Gastrocnemius medialis (tissue), 4 donors: ENCODE measurements around the gene SLC4A3.

Experiments
- CTCF ChIP-seq, 5 experiments: fragments of 450-650 bp in 3 of 5; fragments of 200-600 bp in 2 of 5; sonication (generic) in 2 of 5; IDR thresholded peaks in 4 of 5; conservative IDR thresholded peaks in 1 of 5; 1 replicate in 4 of 5; 2 replicates in 1 of 5; pipeline ENCODE4 v1.5.1; 2016 to 2019; ENCODE audit warnings: antibody characterized with exemption in 5 of 5, mild to moderate bottlenecking in 3 of 5, moderate library complexity in 3 of 5
- POLR2A ChIP-seq, 2 donors: fragments of 450-650 bp; IDR thresholded peaks; one replicate each; pipeline ENCODE4 v1.6.1; 2017; ENCODE audit warnings: antibody characterized with exemption in 2 of 2, mild to moderate bottlenecking in 2 of 2, moderate library complexity in 2 of 2

DNA sequence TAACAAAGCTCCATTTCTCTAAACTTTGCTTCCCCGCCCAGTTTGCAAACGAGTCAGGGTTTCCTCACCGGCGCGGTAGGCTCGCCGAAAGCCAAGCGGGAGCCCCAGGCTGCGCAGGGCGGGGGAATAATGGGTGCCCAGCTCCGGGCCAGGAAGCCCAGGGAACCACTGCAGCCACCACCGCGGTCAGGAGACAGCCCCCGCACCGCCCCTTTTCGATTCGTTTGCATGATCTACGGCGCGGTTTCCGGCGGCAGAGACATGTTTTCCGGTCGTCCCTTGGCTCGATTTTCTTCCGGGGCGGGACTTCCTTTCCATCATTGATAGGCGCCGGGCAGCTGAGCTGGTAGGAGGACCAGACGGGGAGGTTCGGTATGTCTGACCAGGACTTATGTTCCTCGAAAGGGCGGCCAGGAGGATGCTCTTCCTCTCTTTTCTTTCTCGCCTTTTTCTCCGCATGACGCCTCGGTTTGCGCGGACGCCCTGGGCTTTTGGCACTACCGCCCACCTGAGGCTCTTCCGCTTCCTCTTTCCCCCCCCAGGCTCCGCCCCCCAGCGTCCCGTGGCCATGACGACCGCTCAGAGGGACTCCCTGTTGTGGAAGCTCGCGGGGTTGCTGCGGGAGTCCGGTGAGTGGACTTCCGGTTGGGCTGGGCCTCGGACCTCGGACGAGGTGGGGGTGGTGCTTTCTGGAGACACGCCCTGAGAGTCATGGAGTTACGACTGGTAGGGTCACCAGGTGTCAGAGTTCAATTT lies 29.7 kb upstream of the SLC4A3 start, which contains the start of gene STK11IP:
- TF ChIP-seq CTCF (IDR thresholded peaks at IDR 0.05 in 4 of 5, conservative IDR thresholded peaks at IDR 0.05 in 1 of 5) (no peak), POLR2A (IDR thresholded peaks at IDR 0.05) (peak; percentile 51)
